IMR-90 (cell line): ENCODE data around the gene RHBDF2. TPM values are rescaled to one million over a fixed set of nuclear protein-coding genes. Genes with fewer than 3 reads are reported as not detected.
A peak's percentile ranks its signal among the peaks of the same experiment; 100 is the strongest.
"Not testable (repeated sequence)": the region's sequence is repeated elsewhere in the genome, so short reads cannot be mapped to it uniquely, and the experiment has no call there.

Experiments used
- ATAC-seq: fragments of 200-7000 bp; cut with Tn5 transposase; 2 replicates; pipeline ENCODE4 v1.9.1; 2020; ENCODE audit warnings: low read depth, mild to moderate bottlenecking, moderate library complexity
- BruUV-seq: library from RNA; stranded (reverse); fragments of 400-500 nt; replicated peaks from 2 replicates; lab custom pipeline; 2021; lab: Mats Ljungman, UMichigan
- CTCF ChIA-PET: fragments of 300-600 bp; formaldehyde crosslinking; extraction: SDS; loops from one replicate; lab custom pipeline; 2021; ENCODE audit warnings: antibody characterized with exemption; lab: Yijun Ruan, JAX
- POLR2A ChIA-PET: fragments of 300-600 bp; sonication (Branson Sonifier 250); formaldehyde crosslinking; loops from one replicate; lab custom pipeline; 2022; ENCODE audit warnings: antibody characterized with exemption; ENCODE audit not compliant: unreplicated experiment; lab: Charles Lee
- DNase-seq: peaks from one replicate; pipeline ENCODE4 v3.0.0; 2013
- H2AFZ ChIP-seq: replicated peaks from 2 replicates; pipeline ENCODE3; 2013; ENCODE audit warnings: low read length, mild to moderate bottlenecking; ENCODE audit not compliant: poor library complexity
- H2AK5ac ChIP-seq: 2 replicates; pipeline ENCODE4 v1.6.1; 2013; ENCODE audit warnings: low read depth, low read length, inconsistent platforms
- H2AK9ac ChIP-seq: replicated peaks from 2 replicates; pipeline ENCODE3; 2013; ENCODE audit warnings: mild to moderate bottlenecking, low read depth, low read length, moderate library complexity; ENCODE audit not compliant: poor library complexity
- H2BK120ac ChIP-seq: 2 replicates; pipeline ENCODE4 v1.6.1; 2013; ENCODE audit warnings: low read depth, low read length, inconsistent platforms
- H2BK15ac ChIP-seq: 3 replicates; pipeline ENCODE4 v1.6.1; 2013; ENCODE audit warnings: low read depth, low read length, inconsistent platforms
- H2BK20ac ChIP-seq: 2 replicates; pipeline ENCODE4 v1.6.1; 2013; ENCODE audit warnings: low read depth, mild to moderate bottlenecking, inconsistent platforms, low read length, moderate library complexity
- H2BK5ac ChIP-seq: 2 replicates; pipeline ENCODE4 v1.6.1; 2013; ENCODE audit warnings: mild to moderate bottlenecking, low read depth, low read length, inconsistent platforms; ENCODE audit not compliant: poor library complexity, severe bottlenecking
- H3K14ac ChIP-seq: replicated peaks from 2 replicates; pipeline ENCODE4 v1.6.1; 2013; ENCODE audit warnings: low read depth, low read length, inconsistent platforms
- H3K18ac ChIP-seq: 2 replicates; pipeline ENCODE4 v1.6.1; 2013; ENCODE audit warnings: low read depth, low read length, control low read depth
- H3K23ac ChIP-seq: 2 replicates; pipeline ENCODE4 v1.6.1; 2013; ENCODE audit warnings: low read depth, low read length, inconsistent platforms
- H3K27ac ChIP-seq: 2 replicates; pipeline ENCODE4 v1.5.1; 2013; ENCODE audit warnings: mild to moderate bottlenecking, control low read depth, low read length; ENCODE audit not compliant: insufficient read depth
- H3K27me3 ChIP-seq: 2 replicates; pipeline ENCODE4 v1.6.1; 2013; ENCODE audit warnings: low read length; ENCODE audit not compliant: control insufficient read depth, insufficient read depth
- H3K36me3 ChIP-seq: 2 replicates; pipeline ENCODE4 v1.6.1; 2013; ENCODE audit warnings: low read length, mixed read lengths; ENCODE audit not compliant: control insufficient read depth, insufficient read depth
- H3K4ac ChIP-seq: 2 replicates; pipeline ENCODE4 v1.6.1; 2013; ENCODE audit warnings: low read depth, low read length, inconsistent platforms
- H3K4me1 ChIP-seq: 2 replicates; pipeline ENCODE4 v1.6.1; 2013; ENCODE audit warnings: low read length, mixed read lengths; ENCODE audit not compliant: control insufficient read depth, insufficient read depth
- H3K4me2 ChIP-seq: 2 replicates; pipeline ENCODE4 v1.6.1; 2013; ENCODE audit warnings: low read depth, mild to moderate bottlenecking, control low read depth, low read length, moderate library complexity
- H3K4me3 ChIP-seq: 2 replicates; pipeline ENCODE4 v1.5.1; 2013; ENCODE audit warnings: low read depth, mild to moderate bottlenecking, control low read depth, low read length, moderate library complexity; ENCODE audit not compliant: insufficient read depth
- H3K56ac ChIP-seq: 2 replicates; pipeline ENCODE4 v1.6.1; 2013; ENCODE audit warnings: low read length, inconsistent platforms; ENCODE audit not compliant: insufficient read depth; ENCODE audit errors: extremely low read depth
- H3K79me1 ChIP-seq, 2 experiments: 2 replicates each; pipeline ENCODE4 v1.6.1; 2013; ENCODE audit warnings: low read length in 2 of 2, inconsistent platforms in 1 of 2, low read depth in 1 of 2
- H3K9ac ChIP-seq: 2 replicates; pipeline ENCODE4 v1.6.1; 2013; ENCODE audit warnings: low read depth, low read length, control low read depth
- H3K9me1 ChIP-seq: 2 replicates; pipeline ENCODE4 v1.6.1; 2013; ENCODE audit warnings: low read length, inconsistent platforms; ENCODE audit not compliant: insufficient read depth
- H3K9me3 ChIP-seq: 2 replicates; pipeline ENCODE4 v1.6.1; 2013; ENCODE audit warnings: low read length; ENCODE audit not compliant: control insufficient read depth, insufficient read depth
- H4K20me1 ChIP-seq: 2 replicates; pipeline ENCODE4 v1.6.1; 2013; ENCODE audit warnings: low read length, inconsistent platforms; ENCODE audit not compliant: insufficient read depth
- H4K5ac ChIP-seq: 2 replicates; pipeline ENCODE4 v1.6.1; 2013; ENCODE audit warnings: mild to moderate bottlenecking, low read depth, low read length, control low read depth
- H4K8ac ChIP-seq, 2 experiments: 2 replicates each; pipeline ENCODE4 v1.6.1; 2013; ENCODE audit warnings: low read depth in 2 of 2, low read length in 2 of 2, control low read depth in 1 of 2, inconsistent platforms in 1 of 2
- H4K91ac ChIP-seq: 2 replicates; pipeline ENCODE4 v1.6.1; 2013; ENCODE audit warnings: low read depth, low read length, inconsistent platforms; ENCODE audit not compliant: insufficient read depth
- BHLHE40 ChIP-seq: fragments of 150-350 bp; IDR thresholded peaks from 2 replicates; pipeline ENCODE4 v1.6.1; 2016; ENCODE audit warnings: mild to moderate bottlenecking, low read depth, low read length
- CEBPB ChIP-seq: IDR thresholded peaks from 2 replicates; pipeline ENCODE4 v1.6.1; 2012; ENCODE audit warnings: low read depth, low read length, improper control_type of control experiment
- CTCF ChIP-seq: conservative IDR thresholded peaks from 2 replicates; pipeline ENCODE4 v1.5.1; 2012; ENCODE audit warnings: mild to moderate bottlenecking, low read depth, low read length, improper control_type of control experiment
- POLR2A ChIP-seq: IDR thresholded peaks from 2 replicates; pipeline ENCODE4 v1.6.1; 2012; ENCODE audit warnings: mild to moderate bottlenecking, low read depth, low read length
- SMC3 ChIP-seq: fragments of 150-350 bp; IDR thresholded peaks from 2 replicates; pipeline ENCODE4 v1.6.1; 2016; ENCODE audit warnings: low read depth, mild to moderate bottlenecking, antibody characterized with exemption, low read length, moderate library complexity
- WGBS, 2 experiments: methylation state at CpG; one replicate each; pipeline versions ENCODE4 v1.1.5 to v1.1.7; 2013; ENCODE audit warnings: missing lambda C conversion rate in 2 of 2; ENCODE audit not compliant: insufficient read length in 1 of 2; ENCODE audit errors: extremely low coverage in 2 of 2; 5-methylcytosine and 5-hydroxymethylcytosine counted together
- dilution Hi-C: fragments of 300-500 bp; cut with HindIII; formaldehyde crosslinking; loops from one replicate; pipeline ENCODE4 v1.14.3; 2018; ENCODE audit warnings: low sequenced_read_pairs; ENCODE audit not compliant: unreplicated experiment
- in situ Hi-C: fragments of 300-500 bp; cut with MboI; formaldehyde crosslinking; loops from 3 replicates; pipeline ENCODE4 v1.14.3; 2019; ENCODE audit warnings: low sequenced_read_pairs, inconsistent platforms, mixed read lengths
- intact Hi-C: fragments of 100-400 bp; cut with micrococcal nuclease; formaldehyde crosslinking; loops from 2 replicates; pipeline ENCODE4 v1.10.0; 2022
- polyA plus RNA-seq, 3 experiments: library from polyadenylated mRNA; depleted of rRNA; stranded (reverse); fragments of >200 nt; gene quantifications; 2 replicates each; pipeline ENCODE4 v1.2.3, GENCODE V29; 2012; ENCODE audit warnings: low replicate concordance in 1 of 3
- total RNA-seq: library from RNA; depleted of rRNA; stranded (reverse); fragments of >200 nt; gene quantifications from 2 replicates; pipeline ENCODE4 v1.2.3, GENCODE V29; 2012

The RHBDF2 gene
- total and polyA plus RNA-seq, 2 of the 4 experiments (the other 2 are of a cell fraction): 1.3 to 8.3 TPM

DNA sequence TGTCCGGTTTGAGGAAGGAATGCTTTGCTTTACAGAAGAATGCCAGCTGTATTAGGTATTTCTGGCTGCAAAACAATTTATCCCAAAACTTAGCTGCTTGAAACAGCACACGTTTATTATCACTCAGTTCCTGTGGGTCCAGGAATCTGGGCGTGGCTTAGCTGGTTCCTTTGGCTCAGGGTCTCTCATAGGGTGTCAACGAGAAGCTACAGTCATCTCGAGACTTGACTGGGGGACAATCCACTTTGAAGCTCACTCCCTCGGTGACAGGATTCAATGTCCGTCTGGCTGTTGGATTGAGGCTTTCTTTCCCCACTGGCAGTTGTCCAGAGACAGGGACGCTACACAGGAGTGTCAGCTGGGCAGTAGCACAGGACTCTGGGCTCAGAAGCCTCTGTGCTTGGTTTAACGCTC is 9.6 kb upstream of the RHBDF2 start:
- ChIA-PET CTCF (interaction anchor here (0.5 to 1.0 kb wide), 4 partner anchors 15 to 558 kb away, joined by 3 to 4 read pairs (median 3); no protein-coding TSS in a partner anchor), POLR2A (no interaction called here)
- no TSS peak for BruUV-seq
- H4K8ac ChIP-seq: peak overlapping the region in 1 of 2 experiments; percentile 7; a peak in 1 of 4 replicates
- no peak overlapping the region for H3K9ac ChIP-seq
- H2BK120ac ChIP-seq: peak overlapping the region; percentile 69
- peak overlapping the region; percentile 59; the same call in 1 of the 3 replicates for H2BK15ac ChIP-seq
- H3K79me1 ChIP-seq: no peaks in the 10 kb centered on the region
- peak overlapping the region; percentile 14; the same call in 1 of the 2 replicates for H3K18ac ChIP-seq
- H3K4me1 ChIP-seq: peaks cover 12% of the 10 kb centered on the region
- no peak overlapping the region for H3K56ac ChIP-seq
- peak overlapping the region; percentile 28; the same call in 1 of the 2 replicates for H3K4ac ChIP-seq
- 0 out of 2 replicates have a peak overlapping the region, but pooled peaks have one; percentile 3 for H3K14ac ChIP-seq
- no peaks in the 10 kb centered on the region for H3K9me3 ChIP-seq
- H2AFZ ChIP-seq: peak overlapping the region; percentile 57
- peak; percentile 31 for ATAC-seq
- no peak overlapping the region for H3K4me2 ChIP-seq
- peak overlapping the region; percentile 64; the same call in 1 of the 2 replicates for H3K27ac ChIP-seq
- DNase-seq: peak; percentile 26
- dilution Hi-C loops (no loop called here), intact Hi-C loops (no loop called here), in situ Hi-C loops (no loop called here)
- no peaks in the 10 kb centered on the region for H4K20me1 ChIP-seq
- H3K36me3 ChIP-seq: no peaks in the 10 kb centered on the region
- 0 out of 2 replicates have a peak, but pooled peaks cover 5% of the 10 kb centered on the region for H3K9me1 ChIP-seq
- TF ChIP-seq CTCF (no peak), SMC3 (no peak), BHLHE40 (no peak), POLR2A (no peak), CEBPB (no peak)
- no peak overlapping the region for H3K23ac ChIP-seq
- 0 out of 2 replicates have a peak overlapping the region, but pooled peaks have one; percentile 25 for H4K91ac ChIP-seq
- H2BK5ac ChIP-seq: no peak overlapping the region
- H2AK9ac ChIP-seq: no peak overlapping the region
- 17% methylated on average over 3 of the region's 9 CpGs; no CpG with 5 or more reads in 1 of the 2 experiments for WGBS, 2 experiments
- H2AK5ac ChIP-seq: peak overlapping the region; percentile 80; the same call in 1 of the 2 replicates
- peaks cover 13% of the 10 kb centered on the region for H3K27me3 ChIP-seq
- H4K5ac ChIP-seq: no peak overlapping the region
- H2BK20ac ChIP-seq: peak overlapping the region; percentile 34; the same call in 1 of the 2 replicates
- H3K4me3 ChIP-seq: no peak overlapping the region

- H2BK120ac ChIP-seq, H3K4me1 ChIP-seq, H3K18ac ChIP-seq, H3K9me3 ChIP-seq, H3K79me1 ChIP-seq, H4K20me1 ChIP-seq, dilution Hi-C loops, H3K36me3 ChIP-seq, H3K4me2 ChIP-seq, H3K4me3 ChIP-seq, ATAC-seq, H3K9me1 ChIP-seq, H3K56ac ChIP-seq, H2AFZ ChIP-seq, H3K23ac ChIP-seq, BruUV-seq, H3K4ac ChIP-seq, H2BK5ac ChIP-seq, DNase-seq, H2AK9ac ChIP-seq, H2BK15ac ChIP-seq, H4K5ac ChIP-seq, H3K14ac ChIP-seq, H2BK20ac ChIP-seq, POLR2A ChIA-PET, H3K27ac ChIP-seq, H4K91ac ChIP-seq, intact Hi-C loops, H3K9ac ChIP-seq, H4K8ac ChIP-seq: not testable (repeated sequence)
- H3K27me3 ChIP-seq: peaks cover 13% of the 10 kb centered on the region
- CTCF ChIA-PET: interaction anchor here (1.0 to 1.2 kb wide), 2 partner anchors 42 to 50 kb away, joined by 3 read pairs; no protein-coding TSS in a partner anchor
- WGBS, 2 experiments: no CpG with 5 or more reads among the region's 14 CpGs
- in situ Hi-C loops: loop anchor here (5.0 to 10.0 kb wide), 3 partner anchors 41 to 204 kb away; partner anchors contain the start of genes AANAT and QRICH2
- 0 out of 2 replicates have a peak overlapping the region, but pooled peaks have one; percentile 31 for H2AK5ac ChIP-seq
These were observed 7.3 kb upstream of the RHBDF2 start for GRCh38 chr17:76508472-76509063.
